ENCODE measurements around the gene CAPRIN2. TPM values are rescaled to one million over a fixed set of nuclear protein-coding genes. Genes with fewer than 3 reads are reported as not detected.

CAPRIN2 gene
- total RNA-seq, 1 donor from 2014 or later: 15.4 TPM

DNA sequence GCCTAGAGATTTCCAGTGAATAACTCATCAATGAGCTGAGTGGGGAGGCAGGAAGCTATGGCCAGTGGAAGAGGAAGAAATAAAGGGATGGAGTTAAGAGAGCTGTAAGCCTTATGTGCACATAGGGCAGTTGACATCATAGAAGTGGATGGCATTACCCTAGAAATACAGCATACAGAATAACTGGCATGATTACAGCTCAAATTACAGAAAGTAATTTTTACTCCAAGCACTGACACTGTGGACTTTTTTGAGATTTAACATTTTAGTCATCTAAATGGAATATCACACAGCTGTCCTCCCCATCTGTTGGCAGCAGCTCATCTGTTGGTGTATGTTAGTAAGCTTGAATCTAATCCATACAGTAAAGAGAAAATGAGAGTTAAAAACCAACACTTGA, 53.7 kb downstream of the CAPRIN2 start:
- no peak for DNase-seq (ENCODE audit: low read depth)

DNA sequence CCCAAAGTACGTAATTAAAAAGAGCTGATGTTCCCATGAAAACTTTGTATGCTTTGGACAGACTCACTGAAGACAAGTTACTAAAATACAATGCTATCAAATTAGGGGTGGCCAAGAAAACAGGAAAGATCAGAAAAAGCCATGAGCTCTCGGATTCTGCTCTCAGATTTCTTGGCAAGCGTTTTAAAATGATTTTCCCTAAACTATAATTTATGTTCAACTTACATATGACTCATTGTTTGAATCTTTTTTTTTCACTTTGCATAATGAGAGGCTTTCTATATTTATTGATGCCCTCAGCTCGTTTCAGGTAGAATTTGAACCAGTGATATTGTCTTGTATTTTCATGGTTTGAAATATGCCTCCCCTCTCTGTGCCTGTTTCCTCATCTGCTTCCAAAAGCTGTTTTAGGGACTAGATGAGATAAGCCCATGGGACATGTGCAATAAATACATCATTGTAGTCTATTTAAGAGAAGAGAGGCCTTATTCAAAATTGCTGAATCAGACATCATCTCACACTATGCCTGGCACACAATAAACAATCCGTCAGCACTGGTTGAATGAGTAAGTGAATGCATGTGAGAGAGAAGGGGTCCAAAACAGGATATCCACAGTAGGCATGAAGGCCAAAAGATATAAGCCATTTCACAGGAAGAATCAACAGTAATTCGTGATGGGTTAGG, 54.4 kb downstream of the CAPRIN2 start:
- no peak for DNase-seq (ENCODE audit: low read depth)

DNA sequence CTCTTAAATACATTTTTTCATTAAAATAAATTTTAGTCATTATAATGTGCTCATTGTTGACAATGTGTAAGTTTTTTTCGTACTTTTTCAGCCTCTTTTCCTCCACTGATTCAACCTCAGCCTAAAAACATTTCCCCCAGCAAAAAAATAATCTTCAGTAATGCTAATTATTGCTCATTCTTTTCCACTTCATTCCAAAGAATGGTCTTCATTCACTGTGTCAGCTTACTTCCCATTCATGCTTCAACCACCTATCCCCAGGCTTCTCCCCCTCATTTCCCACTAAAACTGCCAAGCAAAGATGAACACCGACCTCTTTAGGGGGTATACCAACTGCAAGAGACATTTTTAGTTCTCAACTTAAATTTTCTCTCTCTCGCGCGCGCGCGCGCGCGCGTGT, 56.4 kb downstream of the CAPRIN2 start:
- DNase-seq (ENCODE audit: low read depth): no peak

DNA sequence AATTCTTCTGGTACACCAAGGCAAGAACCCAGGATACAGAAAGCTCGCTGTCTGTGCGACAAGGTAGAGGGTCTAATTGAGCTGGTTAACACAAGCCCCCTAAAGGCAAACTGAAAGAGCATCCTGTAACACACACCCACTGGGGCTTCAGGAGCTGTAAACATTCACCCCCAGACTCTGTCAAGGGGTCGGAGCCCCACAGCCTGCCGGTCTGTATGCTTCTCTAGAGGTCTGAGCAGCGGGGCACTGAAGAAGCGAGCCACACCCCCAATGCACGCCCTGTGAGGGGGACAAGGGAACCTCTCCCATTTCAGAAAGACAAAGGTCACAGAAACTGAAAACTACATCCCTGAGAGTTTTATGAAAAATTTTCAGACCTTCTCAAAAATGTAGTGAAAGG, 57.8 kb downstream of the CAPRIN2 start:
- no peak for DNase-seq (ENCODE audit: low read depth)

DNA sequence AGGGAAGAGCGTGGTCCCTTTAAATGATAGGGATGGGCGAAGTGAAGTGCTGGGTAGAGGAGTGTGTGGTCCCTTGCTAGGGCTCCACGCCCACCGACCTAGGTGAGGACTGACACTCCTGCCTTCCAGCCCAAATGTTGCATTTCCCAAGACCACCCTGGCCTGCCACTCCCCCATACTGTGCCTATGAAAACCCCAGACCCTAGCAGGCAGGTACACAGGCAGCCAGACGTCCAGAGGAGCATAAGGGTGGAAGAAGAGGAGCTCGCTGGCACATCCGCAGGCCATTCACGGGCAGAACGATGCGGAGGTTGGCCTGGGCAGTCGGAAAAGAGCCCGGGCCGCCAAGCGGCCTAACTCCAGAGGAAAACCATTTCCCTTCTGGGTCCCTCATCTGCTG, 58.3 kb downstream of the CAPRIN2 start:
- DNase-seq (ENCODE audit: low read depth): no peak

DNA sequence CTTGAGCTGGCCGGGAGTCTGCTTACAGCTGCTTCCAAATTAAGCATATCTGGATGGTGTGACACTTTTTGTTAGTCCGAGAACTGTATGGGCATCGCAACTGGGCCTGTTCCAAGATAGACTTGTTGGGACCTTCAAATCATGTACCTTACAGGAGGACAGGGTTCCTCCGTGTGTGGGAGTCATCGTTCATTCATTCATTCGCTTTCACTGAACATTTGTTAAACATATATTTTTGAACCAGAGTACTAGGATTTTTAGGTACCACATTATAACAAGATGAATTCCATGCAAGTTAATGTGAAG, 58.7 kb downstream of the CAPRIN2 start:
- DNase-seq (ENCODE audit: low read depth): no peak

DNA sequence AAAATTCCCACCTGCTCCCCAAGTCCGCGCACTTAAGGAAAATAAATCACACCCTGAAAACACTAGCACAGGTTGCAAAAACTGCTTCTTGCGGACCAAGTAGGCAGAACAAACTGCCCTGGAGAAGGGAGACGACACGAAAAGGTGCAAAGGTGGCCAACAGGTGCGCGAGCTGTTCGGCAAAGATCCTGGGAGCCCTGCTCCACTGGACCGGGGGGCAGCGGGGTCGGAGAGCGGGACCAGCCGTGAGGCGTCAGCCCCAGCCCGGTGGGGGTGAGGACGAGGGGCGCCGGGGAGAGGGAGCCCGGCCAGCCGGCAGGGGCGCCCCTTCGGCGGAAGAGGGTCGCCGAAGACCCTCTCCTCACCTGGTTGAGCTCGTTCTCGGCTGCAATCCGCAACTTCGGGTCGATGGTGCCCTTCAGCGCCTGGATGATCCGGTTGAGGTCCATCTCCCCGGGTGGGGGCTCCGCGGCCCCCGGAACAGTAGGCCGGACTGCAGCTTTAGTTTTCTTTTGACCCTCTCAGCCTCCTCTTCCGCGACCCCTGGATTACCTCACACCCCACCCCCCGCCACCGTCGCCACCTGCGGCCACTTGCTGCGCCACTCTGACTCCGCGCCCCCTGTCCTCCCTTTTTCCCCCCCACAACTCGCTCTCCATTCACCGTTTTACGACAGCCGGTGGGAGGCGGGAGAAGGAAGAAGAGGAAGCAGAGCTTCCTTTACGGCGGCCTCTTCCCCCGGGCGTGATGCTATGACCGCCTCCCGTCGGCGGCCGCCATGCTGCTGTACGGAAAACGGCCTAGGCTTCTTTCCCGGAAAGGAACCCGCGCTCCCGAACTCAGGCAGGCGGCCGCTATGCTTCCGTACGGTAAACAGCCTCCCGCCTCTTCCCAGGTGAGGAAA, 59.3 kb downstream of the CAPRIN2 start, which contains the start of gene IPO8:
TSS of gene IPO8 (minus strand) at position 671 of the 904 bp plus-strand sequence. CDS start at position 449, 222 bp downstream.
- DNase-seq (ENCODE audit: low read depth): peak; percentile 79

DNA sequence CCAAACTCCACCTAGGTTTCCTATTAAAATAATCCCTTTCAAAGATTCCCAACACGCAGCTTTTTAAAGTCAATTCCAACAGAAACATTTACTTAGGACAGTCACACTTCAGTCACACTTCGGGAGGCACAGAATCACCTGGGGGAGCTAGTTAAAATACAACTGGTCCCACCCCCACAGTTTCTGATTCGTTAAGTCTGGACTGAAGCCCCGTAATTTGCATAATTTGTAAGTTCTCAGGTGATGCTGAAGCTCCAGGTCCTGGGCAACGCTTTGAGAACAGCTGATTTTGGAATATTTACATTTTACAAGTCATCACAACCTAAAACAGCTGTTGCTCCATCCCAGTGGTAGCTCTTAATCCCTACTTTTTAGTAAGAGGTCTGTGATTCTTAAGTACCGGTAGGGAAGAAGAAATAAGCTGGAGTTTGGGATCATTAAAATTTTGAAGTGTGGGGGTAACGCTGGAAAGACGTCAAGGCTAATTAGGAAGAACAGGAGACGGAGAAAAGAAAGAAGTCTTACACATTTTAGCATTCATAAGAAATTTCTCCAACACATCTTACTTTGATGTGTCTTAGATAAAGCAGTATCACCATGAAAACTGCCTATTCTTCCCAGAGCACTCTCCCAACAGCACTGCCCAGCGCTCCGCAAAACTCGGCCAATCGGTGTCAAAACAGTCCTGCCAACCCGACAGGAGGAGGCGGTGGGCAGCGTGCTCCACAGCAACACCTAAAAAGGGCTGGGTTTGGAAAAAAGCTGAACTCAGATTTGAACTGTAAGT, 60.1 kb downstream of the CAPRIN2 start:
- DNase-seq (ENCODE audit: low read depth): peak; percentile 55

DNA sequence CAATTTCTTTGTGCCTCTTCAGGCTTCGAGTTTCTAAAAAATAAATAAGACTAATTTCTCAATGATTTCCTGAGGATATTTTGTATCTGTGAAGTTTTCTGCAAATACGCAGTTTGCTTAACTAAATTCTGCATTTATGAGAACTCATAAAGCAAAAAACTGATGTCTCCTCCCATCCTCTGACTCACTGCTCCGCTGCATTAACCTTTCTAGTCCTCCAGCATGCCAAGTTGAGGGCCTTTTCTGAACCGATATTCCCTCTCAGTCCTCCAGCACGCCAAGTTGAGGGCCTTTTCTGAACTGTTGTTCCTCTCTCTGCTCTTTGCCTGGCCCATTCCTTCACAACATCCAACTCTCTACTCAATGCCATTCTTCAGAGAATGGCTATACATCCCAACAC, 62.3 kb downstream of the CAPRIN2 start:
- DNase-seq (ENCODE audit: low read depth): peak; percentile 1

DNA sequence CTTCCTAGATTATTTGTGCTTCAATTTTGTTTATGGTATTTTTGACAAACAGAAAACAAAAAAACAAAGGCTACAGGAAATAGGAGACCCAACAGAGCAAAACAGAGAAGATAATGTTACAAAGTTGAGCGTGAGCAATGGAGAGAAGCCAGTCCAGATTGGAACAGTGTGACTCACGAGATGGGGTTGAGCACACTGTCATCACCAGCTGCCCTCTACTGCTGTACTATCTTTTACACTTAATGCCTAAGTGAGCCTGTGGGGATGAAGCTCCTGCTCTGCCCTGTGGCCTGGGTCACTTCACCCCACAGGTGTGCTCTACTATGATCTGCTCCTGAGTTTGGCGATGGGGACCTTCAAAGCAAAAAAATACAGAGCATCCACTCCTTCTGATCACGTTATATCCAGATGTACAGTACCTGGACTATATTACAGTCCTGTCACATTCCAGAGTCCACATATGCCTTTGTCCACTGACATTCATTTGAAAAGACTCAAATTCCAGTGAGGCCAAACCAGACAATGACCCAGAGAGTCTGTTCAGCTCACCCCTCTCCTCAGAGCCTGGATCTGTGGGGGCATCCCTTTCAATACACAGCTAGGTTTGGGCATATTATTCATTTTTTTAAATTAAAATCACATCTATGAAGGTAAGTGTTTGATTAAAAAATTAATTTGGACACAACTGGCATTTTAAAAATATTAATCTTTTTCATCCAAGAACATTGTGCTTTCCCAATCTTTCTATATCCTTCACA, 63.5 kb downstream of the CAPRIN2 start:
- DNase-seq (ENCODE audit: low read depth): peak; percentile 57

DNA sequence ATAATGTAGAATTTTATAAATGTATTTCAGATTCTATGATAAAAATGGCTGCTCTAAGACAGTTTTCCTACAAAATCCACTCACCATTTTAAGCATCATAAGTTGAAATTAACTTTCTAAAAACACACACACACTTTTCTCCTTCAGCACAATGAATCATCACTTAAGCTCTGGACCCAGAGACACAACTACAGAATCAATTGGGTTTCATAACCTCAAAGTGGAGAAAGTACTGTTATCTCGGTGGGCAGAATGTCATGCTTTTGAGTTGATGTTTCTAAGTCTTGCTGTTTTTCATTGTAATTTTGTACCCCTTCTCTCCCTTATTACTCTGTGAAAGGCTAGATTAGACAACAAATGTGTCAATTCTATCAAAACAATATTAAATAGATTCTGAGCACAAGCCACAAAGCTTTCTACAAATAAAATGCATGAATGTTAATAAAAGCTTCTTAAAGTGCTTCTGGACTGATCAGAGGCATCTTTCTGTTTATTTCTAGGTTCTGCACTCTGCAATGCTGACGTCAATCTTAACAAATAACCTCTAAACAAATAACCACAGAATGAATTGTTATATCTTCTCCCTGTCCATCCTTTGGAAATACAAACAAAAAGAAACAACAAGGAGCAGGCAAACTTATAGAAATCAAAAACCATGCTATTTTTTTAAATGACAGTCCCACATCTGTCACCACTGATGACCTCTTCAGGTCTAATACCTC, 67.3 kb downstream of the CAPRIN2 start:
- peak; percentile 14 for DNase-seq (ENCODE audit: low read depth)

DNA sequence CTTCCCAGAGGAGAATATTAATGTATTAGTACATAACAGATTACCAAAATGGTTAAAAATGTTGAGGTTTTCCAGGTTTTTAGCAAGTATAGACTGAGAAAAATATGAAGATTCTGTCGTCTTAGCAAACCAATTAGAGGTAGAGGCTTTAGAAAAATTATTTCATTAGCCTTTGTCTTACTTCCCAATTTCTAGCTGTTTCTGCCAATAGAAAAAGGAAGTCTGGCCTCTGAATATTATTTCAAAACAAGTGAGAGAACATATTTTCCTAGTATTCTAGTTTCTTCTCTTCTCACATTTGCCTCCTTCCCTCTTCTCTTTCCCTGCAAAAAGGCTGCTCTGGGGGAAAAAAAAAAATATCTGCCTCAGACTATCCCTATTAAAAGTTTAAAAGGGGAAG, 75.5 kb downstream of the CAPRIN2 start:
- DNase-seq (ENCODE audit: low read depth): no peak

DNA sequence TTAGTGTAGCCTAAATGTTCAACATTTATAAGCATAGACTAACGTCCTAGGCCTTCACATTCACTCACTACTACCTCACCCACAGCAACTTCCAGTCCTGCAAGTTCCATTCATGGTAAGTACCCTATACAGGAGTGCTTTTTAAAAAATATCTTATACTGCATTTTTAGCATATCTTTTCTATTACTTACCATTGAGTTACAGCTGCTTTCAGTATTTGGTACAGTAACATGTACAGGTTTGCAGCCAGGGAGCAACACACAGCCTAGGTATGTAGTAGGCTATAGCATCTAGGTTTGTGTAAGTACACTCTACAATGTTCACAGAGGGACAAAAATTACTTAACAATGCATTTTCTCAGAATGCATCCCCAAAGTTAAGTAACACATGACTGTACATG, 76.5 kb downstream of the CAPRIN2 start:
- no peak for DNase-seq (ENCODE audit: low read depth)

DNA sequence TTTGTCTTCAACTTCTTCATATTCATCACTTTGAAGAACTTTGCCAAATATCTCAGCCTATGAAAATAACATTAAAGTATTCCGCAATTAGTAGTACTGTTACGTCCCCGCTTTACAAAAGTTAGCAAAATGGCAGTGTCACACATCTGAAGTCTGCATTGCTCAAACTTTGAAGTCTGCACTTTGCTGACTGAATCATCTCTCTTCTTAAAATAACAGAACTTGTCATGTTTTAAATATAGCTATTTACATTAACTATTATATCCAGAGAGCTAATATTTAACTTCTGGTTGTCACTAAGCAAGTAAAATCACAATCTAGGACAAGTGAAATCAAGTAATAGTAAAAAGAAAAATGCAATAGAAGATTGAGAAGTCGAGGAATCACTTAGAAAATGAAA, 93.5 kb downstream of the CAPRIN2 start:
- DNase-seq (ENCODE audit: low read depth): no peak

Other genes starting within 250 kb of the CAPRIN2 start
- 30.4 and 76.1 TPM in 2 replicates for gene IPO8, start 59.1 kb downstream of the CAPRIN2 start, total RNA-seq
- gene TSPAN11, start 171.8 kb upstream of the CAPRIN2 start, total RNA-seq: 1.0 TPM in 1 of 2 replicates, not detected in the other